Osteocyte (in vitro differentiated cells): Measurements from ENCODE around the gene ARHGEF16. TPM values are rescaled to one million over a fixed set of nuclear protein-coding genes. Genes with fewer than 3 reads are reported as not detected.

ENCODE experiments used
- DNase-seq: peaks from one replicate; pipeline ENCODE4 v3.0.0; 2021; ENCODE audit warnings: mixed read lengths; ENCODE audit not compliant: unreplicated experiment; ENCODE audit errors: extremely low spot score
- H3K27ac Mint-ChIP-seq: one replicate; pipeline ENCODE4 v1.8.0; 2021; ENCODE audit warnings: mild to moderate bottlenecking, mixed read lengths; ENCODE audit not compliant: unreplicated experiment
- H3K27me3 Mint-ChIP-seq: one replicate; pipeline ENCODE4 v1.8.0; 2021; ENCODE audit warnings: mixed read lengths; ENCODE audit not compliant: unreplicated experiment
- H3K36me3 Mint-ChIP-seq: one replicate; pipeline ENCODE4 v1.8.0; 2021; ENCODE audit warnings: mixed read lengths; ENCODE audit not compliant: unreplicated experiment
- H3K4me1 Mint-ChIP-seq: one replicate; pipeline ENCODE4 v1.8.0; 2021; ENCODE audit warnings: mixed read lengths; ENCODE audit not compliant: unreplicated experiment
- H3K4me3 Mint-ChIP-seq: one replicate; pipeline ENCODE4 v1.8.0; 2021; ENCODE audit warnings: mild to moderate bottlenecking, moderate library complexity, mixed read lengths; ENCODE audit not compliant: unreplicated experiment
- H3K9me3 Mint-ChIP-seq: one replicate; pipeline ENCODE4 v1.8.0; 2021; ENCODE audit warnings: mixed read lengths; ENCODE audit not compliant: unreplicated experiment
- CTCF ChIP-seq: fragments of 200-600 bp; sonication (generic); IDR thresholded peaks from 2 replicates; pipeline ENCODE4 v1.5.0; 2021; ENCODE audit warnings: antibody characterized with exemption, mild to moderate bottlenecking, moderate library complexity
- total RNA-seq: library from RNA; stranded (reverse); gene quantifications from 2 replicates; pipeline ENCODE4 v1.2.1, GENCODE V29; 2021

The ARHGEF16 gene
- total RNA-seq, 1 donor from 2014 or later: 3.2 TPM

- Mint-ChIP-seq H3K4me1 (peaks cover 56% of the 10 kb centered on the region), H3K9me3 (no peaks in the 10 kb centered on the region), H3K27ac (peak overlapping the region; percentile 20), H3K27me3 (no peaks in the 10 kb centered on the region), H3K36me3 (peaks cover 7% of the 10 kb centered on the region), H3K4me3 (no peak overlapping the region)
- DNase-seq: no peak
- TF ChIP-seq CTCF: no peak
Observed at GRCh38 chr1:3524556-3525203, 70.2 kb downstream of the ARHGEF16 start.

GRCh38 chr1:3525551-3526482, 71.4 kb downstream of the ARHGEF16 start:
- TF ChIP-seq CTCF: no peak
- peaks cover 7% of the 10 kb centered on the region for H3K36me3 Mint-ChIP-seq
- DNase-seq: no peak
- H3K4me3 Mint-ChIP-seq: no peak overlapping the region
- H3K27ac Mint-ChIP-seq: no peak overlapping the region
- H3K4me1 Mint-ChIP-seq: peaks cover 66% of the 10 kb centered on the region
- H3K27me3 Mint-ChIP-seq: no peaks in the 10 kb centered on the region
- no peaks in the 10 kb centered on the region for H3K9me3 Mint-ChIP-seq

DNA sequence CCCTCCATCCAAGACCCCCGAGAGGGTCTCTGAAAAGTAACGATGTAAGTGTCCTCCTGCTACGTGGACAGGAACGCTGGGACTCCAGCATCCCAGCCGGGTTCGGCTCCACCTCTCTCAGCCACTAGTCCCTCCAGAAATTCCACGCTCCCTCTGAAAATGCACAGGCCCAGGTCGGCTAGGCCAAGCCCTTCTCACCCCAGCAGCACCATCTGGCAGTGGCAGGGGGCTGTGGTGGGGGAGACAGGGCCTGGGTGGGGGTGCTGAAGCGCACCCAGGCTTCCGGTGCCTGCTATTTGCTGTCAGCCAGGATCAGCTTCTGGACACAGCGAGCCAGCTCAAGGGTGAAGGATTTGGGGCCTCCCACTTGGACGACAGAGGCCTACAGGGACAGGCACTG, 73.3 kb downstream of the ARHGEF16 start:
- H3K27me3 Mint-ChIP-seq: no peaks in the 10 kb centered on the region
- peaks cover 60% of the 10 kb centered on the region for H3K4me1 Mint-ChIP-seq
- TF ChIP-seq CTCF: no peak

DNA sequence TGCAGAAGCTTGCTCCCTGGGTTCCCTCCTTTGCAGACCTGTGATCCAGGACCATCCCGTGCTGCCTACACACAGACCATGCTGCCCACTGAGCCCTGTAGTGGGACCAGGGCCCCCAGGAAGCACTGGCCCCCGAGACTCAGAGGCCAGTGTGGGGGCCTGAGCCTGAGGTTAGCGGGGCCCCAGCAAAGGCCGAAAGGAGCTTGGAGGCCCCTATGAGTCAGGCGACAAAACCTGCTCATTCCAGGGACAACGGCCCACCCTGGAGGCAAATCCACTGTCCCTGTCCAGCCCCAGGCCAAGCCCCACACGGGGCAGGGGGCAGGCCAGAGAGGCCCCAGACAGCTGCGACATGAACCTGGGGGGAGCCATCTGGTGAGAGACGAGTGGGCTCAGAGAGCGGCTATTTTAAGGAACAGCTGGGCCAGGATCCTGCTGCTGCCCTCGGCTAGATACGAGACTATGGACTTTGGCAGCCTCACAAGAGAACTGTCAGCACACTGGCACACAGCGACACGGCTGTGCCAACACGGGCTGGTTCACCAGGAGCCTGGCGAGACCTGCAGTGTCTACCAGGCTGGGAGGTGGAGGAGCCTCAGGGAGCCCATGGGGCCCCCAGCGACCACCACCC, 74.7 kb downstream of the ARHGEF16 start:
- no peak overlapping the region for H3K27ac Mint-ChIP-seq
- peaks cover 47% of the 10 kb centered on the region for H3K4me1 Mint-ChIP-seq
- H3K9me3 Mint-ChIP-seq: no peaks in the 10 kb centered on the region
- H3K4me3 Mint-ChIP-seq: peak overlapping the region; percentile 79
- no peak for DNase-seq
- peaks cover 7% of the 10 kb centered on the region for H3K36me3 Mint-ChIP-seq
- no peaks in the 10 kb centered on the region for H3K27me3 Mint-ChIP-seq
- TF ChIP-seq CTCF: no peak

More for the DNA sequence above, 73.3 kb downstream of the ARHGEF16 start:
- H3K27ac Mint-ChIP-seq: no peak overlapping the region
- H3K4me3 Mint-ChIP-seq: no peak overlapping the region
- no peak for DNase-seq
- no peaks in the 10 kb centered on the region for H3K9me3 Mint-ChIP-seq
- H3K36me3 Mint-ChIP-seq: peaks cover 7% of the 10 kb centered on the region
